ENCODE results near the gene SDK1.

Gene SDK1

DNA sequence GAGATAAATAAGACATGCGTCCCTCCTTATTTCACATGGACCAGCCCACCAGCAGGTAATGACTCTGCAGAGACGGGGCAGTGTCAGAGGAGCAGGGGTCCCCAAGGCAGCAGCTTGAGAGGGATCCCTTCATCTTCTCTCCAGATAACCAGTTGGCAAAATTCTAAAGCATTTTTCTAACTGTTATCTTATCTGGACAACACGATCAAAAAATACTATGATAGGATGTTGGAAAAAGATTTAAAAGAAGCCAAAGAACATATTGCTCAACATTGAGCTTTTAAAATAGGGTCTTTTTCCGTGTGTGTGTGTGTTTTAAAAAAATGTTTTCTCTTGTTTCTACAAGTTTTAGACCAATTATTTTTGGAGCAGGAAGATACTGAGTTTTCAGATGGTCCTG is 641.2 kb downstream of the SDK1 start:
- peaks cover 0 to 4% of the 10 kb centered on the region in 2 experiments for H3K36me3 ChIP-seq (ENCODE audit: control insufficient read depth in 1 of 2, insufficient read depth in 2 of 2, low read length in 2 of 2)
- H4K8ac ChIP-seq (ENCODE audit: low read depth, low read length) = no peak overlapping the region
- no peak overlapping the region for H2BK12ac ChIP-seq (ENCODE audit: low read length)
- peak in 1 of 2 donors; percentile 27 for DNase-seq
- no peak overlapping the region for H3K18ac ChIP-seq (ENCODE audit: low read length)
- H3K9ac ChIP-seq (ENCODE audit: low read length) = no peak overlapping the region
- no peaks in the 10 kb centered on the region for H3K79me1 ChIP-seq (ENCODE audit: low read length)
- no peak overlapping the region for H3K4me3 ChIP-seq (ENCODE audit: low read depth, low read length)
- H4K91ac ChIP-seq (ENCODE audit: low read depth, low read length) = no peak overlapping the region
- H2BK120ac ChIP-seq (ENCODE audit: insufficient read depth, low read length, poor library complexity) = no peak overlapping the region
- H3K27me3 ChIP-seq (ENCODE audit: insufficient read depth, low read length) = no peaks in the 10 kb centered on the region
- H2AFZ ChIP-seq (ENCODE audit: insufficient read depth, low read length, poor library complexity) = no peak overlapping the region
- no peak overlapping the region for H3K23ac ChIP-seq (ENCODE audit: low read length)
- no peaks in the 10 kb centered on the region for H3K79me2 ChIP-seq (ENCODE audit: control insufficient read depth, insufficient read depth, low read length, poor library complexity)
- no peak overlapping the region for H3K4me2 ChIP-seq (ENCODE audit: low read length)
- no peak overlapping the region for H3K14ac ChIP-seq (ENCODE audit: low read length)
- H4K12ac ChIP-seq (ENCODE audit: low read depth, low read length) = no peak overlapping the region
- H2AK5ac ChIP-seq (ENCODE audit: low read length) = no peak overlapping the region
- no CpG with 5 or more reads among the region's 4 CpGs for WGBS (ENCODE audit: extremely low coverage, insufficient coverage, insufficient read length)
- H3K27ac ChIP-seq (ENCODE audit: low read depth, low read length) = no peak overlapping the region
- no peak overlapping the region for H2BK5ac ChIP-seq (ENCODE audit: low read depth, low read length, poor library complexity)
- peaks cover 0 to 5% of the 10 kb centered on the region in 2 experiments for H3K4me1 ChIP-seq (ENCODE audit: control insufficient read depth in 1 of 2, insufficient read depth in 2 of 2, low read length in 2 of 2)
- H3K9me3 ChIP-seq (ENCODE audit: insufficient read depth, low read depth, low read length) = peaks cover 2% of the 10 kb centered on the region
- no peak overlapping the region for H3K4ac ChIP-seq (ENCODE audit: low read depth, low read length)

DNA sequence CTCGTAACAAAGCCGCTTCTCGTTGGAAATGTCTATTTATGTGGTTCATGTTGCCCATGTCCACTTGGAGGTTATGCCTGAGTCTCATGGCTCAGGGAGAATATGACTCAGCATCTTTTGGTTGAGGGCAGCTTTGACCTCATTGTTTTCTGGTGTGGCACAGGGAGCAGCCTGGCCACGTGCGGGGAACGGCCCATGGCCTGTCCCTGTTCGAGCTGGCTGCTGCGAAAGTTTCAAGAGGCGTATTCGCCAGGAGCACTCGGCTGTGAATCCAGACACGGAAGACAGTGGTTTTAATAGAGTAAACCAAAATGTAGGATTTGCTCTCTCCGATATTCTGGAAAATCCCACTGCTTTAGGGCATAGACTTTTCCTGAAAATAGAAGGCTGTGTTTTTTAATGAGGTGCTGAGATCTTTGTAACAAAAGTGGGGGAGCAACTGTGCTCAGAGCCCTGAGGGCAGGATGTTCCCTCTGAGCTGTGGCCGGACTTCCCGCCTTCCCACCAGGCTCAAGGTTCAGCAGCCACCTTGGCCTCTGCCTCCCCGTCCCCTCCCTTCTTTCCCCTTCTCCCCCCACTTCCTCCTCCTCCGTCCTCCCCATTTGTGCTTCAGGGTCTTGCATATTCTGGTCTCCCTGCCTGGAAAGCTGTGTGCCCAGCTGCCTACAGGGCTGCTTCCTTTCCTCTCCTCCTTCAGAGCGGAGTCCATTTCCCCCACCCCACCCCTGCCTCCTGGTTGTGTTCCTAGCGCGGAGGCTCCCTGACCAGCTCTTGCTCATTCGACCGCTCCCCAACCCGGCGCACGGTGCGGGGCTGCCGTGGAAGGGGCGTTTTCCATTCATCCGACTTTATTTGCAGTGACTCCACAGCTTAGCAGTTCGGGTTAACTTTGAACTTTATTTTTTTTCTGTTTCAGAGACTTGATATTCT is 642.0 kb downstream of the SDK1 start:
- Histone ChIP-seq H3K4me1 (ENCODE audit: control insufficient read depth in 1 of 2, insufficient read depth in 2 of 2, low read length in 2 of 2) (peaks cover 0 to 5% of the 10 kb centered on the region in 2 experiments), H3K23ac (ENCODE audit: low read length) (no peak overlapping the region), H2BK12ac (ENCODE audit: low read length) (no peak overlapping the region), H3K18ac (ENCODE audit: low read length) (no peak overlapping the region), H3K9ac (ENCODE audit: low read length) (no peak overlapping the region), H2AK5ac (ENCODE audit: low read length) (no peak overlapping the region), H3K79me1 (ENCODE audit: low read length) (no peaks in the 10 kb centered on the region), H3K4me3 (ENCODE audit: low read depth, low read length) (no peak overlapping the region), H3K36me3 (ENCODE audit: control insufficient read depth in 1 of 2, insufficient read depth in 2 of 2, low read length in 2 of 2) (peaks cover 0 to 4% of the 10 kb centered on the region in 2 experiments), H3K27ac (ENCODE audit: low read depth, low read length) (no peak overlapping the region), H4K8ac (ENCODE audit: low read depth, low read length) (no peak overlapping the region), H3K27me3 (ENCODE audit: insufficient read depth, low read length) (no peaks in the 10 kb centered on the region), H2BK5ac (ENCODE audit: low read depth, low read length, poor library complexity) (no peak overlapping the region), H3K9me3 (ENCODE audit: insufficient read depth, low read depth, low read length) (peaks cover 2% of the 10 kb centered on the region), H2AFZ (ENCODE audit: insufficient read depth, low read length, poor library complexity) (no peak overlapping the region), H3K14ac (ENCODE audit: low read length) (no peak overlapping the region), H2BK120ac (ENCODE audit: insufficient read depth, low read length, poor library complexity) (no peak overlapping the region), H4K91ac (ENCODE audit: low read depth, low read length) (no peak overlapping the region), H4K12ac (ENCODE audit: low read depth, low read length) (no peak overlapping the region), H3K79me2 (ENCODE audit: control insufficient read depth, insufficient read depth, low read length, poor library complexity) (no peaks in the 10 kb centered on the region), H3K4me2 (ENCODE audit: low read length) (no peak overlapping the region), H3K4ac (ENCODE audit: low read depth, low read length) (no peak overlapping the region)
- DNase-seq = no peak
- WGBS (ENCODE audit: extremely low coverage, insufficient coverage, insufficient read length) = no CpG with 5 or more reads among the region's 30 CpGs

DNA sequence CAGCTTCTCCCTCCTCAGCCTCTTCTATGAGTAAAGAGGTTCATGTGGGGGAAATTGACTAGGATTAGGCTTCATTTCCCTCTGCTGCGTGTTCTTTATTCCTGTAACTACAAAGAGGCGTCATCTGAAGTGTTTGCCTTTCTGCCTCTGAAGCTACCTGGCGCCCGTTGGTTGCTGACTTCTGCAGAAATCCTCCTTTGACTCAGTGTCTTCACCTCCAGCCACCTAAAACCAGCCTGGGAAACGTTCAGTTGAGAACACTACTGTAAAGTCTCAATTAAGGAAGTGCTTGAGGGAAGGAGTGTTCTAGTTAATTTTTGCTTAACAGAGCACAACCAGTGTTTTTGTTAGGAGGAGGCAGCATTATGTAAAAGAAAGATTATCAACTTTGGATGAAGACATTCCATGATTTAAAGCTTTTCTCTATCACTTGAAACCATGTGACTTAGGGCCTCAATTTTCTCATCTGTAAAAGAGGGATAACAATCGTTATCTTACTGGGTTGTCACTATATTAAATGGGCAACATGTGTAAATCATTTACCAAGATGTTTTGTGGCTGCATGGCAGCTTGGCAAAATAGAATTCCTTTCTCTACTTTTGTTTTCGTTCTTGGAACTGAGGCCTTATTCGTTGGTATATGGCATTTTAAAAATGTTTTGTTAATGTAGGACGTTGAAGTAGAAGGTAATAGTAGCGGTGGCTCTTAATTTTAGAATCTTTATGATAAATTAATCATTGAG is 642.9 kb downstream of the SDK1 start:
- no peak for DNase-seq
- Histone ChIP-seq H3K9me3 (ENCODE audit: insufficient read depth, low read depth, low read length) (peaks cover 2% of the 10 kb centered on the region), H3K27me3 (ENCODE audit: insufficient read depth, low read length) (no peaks in the 10 kb centered on the region)

DNA sequence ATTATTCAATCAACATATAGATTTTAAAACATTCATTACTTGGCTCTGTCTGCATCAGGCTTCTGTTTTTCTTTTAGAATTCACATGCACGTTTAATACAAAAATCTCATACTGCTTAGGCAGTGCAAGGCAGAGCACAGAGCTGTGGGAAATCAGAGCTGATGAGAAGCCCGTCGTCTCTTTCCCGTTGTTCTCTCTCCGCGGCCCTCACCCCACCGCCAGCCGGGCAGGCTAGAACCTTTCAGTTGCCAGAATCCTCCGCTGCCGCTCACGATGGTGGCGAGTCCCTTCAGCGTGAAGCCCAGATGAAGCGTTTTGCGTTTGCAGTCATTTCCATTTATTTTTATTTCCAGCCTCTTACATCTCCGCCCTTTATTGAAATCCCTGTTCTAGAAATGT is 648.2 kb downstream of the SDK1 start:
- Histone ChIP-seq H4K91ac (ENCODE audit: low read depth, low read length) (no peak overlapping the region), H3K4ac (ENCODE audit: low read depth, low read length) (no peak overlapping the region), H3K4me3 (ENCODE audit: low read depth, low read length) (no peak overlapping the region), H3K4me2 (ENCODE audit: low read length) (no peak overlapping the region), H2AFZ (ENCODE audit: insufficient read depth, low read length, poor library complexity) (no peak overlapping the region), H3K27ac (ENCODE audit: low read depth, low read length) (no peak overlapping the region), H3K23ac (ENCODE audit: low read length) (no peak overlapping the region), H3K79me2 (ENCODE audit: control insufficient read depth, insufficient read depth, low read length, poor library complexity) (no peaks in the 10 kb centered on the region), H3K18ac (ENCODE audit: low read length) (no peak overlapping the region), H3K27me3 (ENCODE audit: insufficient read depth, low read length) (no peaks in the 10 kb centered on the region), H4K8ac (ENCODE audit: low read depth, low read length) (no peak overlapping the region), H2BK12ac (ENCODE audit: low read length) (no peak overlapping the region), H2BK120ac (ENCODE audit: insufficient read depth, low read length, poor library complexity) (no peak overlapping the region), H3K14ac (ENCODE audit: low read length) (no peak overlapping the region), H3K79me1 (ENCODE audit: low read length) (no peaks in the 10 kb centered on the region), H2AK5ac (ENCODE audit: low read length) (no peak overlapping the region), H4K12ac (ENCODE audit: low read depth, low read length) (no peak overlapping the region), H3K4me1 (ENCODE audit: control insufficient read depth in 1 of 2, insufficient read depth in 2 of 2, low read length in 2 of 2) (peaks cover 3 to 5% of the 10 kb centered on the region in 2 experiments), H3K9ac (ENCODE audit: low read length) (no peak overlapping the region), H3K36me3 (ENCODE audit: control insufficient read depth in 1 of 2, insufficient read depth in 2 of 2, low read length in 2 of 2) (peaks cover 9 to 12% of the 10 kb centered on the region in 2 experiments), H2BK5ac (ENCODE audit: low read depth, low read length, poor library complexity) (no peak overlapping the region), H3K9me3 (ENCODE audit: insufficient read depth, low read depth, low read length) (no peaks in the 10 kb centered on the region)
- no CpG with 5 or more reads among the region's 16 CpGs for WGBS (ENCODE audit: extremely low coverage, insufficient coverage, insufficient read length)
- DNase-seq = no peak

More for the DNA sequence above, 642.9 kb downstream of the SDK1 start:
- no peak overlapping the region for H2BK120ac ChIP-seq (ENCODE audit: insufficient read depth, low read length, poor library complexity)
- H3K18ac ChIP-seq (ENCODE audit: low read length) = no peak overlapping the region
- no peak overlapping the region for H3K4ac ChIP-seq (ENCODE audit: low read depth, low read length)
- H2AFZ ChIP-seq (ENCODE audit: insufficient read depth, low read length, poor library complexity) = no peak overlapping the region
- no peak overlapping the region for H2BK12ac ChIP-seq (ENCODE audit: low read length)
- H3K14ac ChIP-seq (ENCODE audit: low read length) = no peak overlapping the region
- H3K4me3 ChIP-seq (ENCODE audit: low read depth, low read length) = no peak overlapping the region
- no peak overlapping the region for H2AK5ac ChIP-seq (ENCODE audit: low read length)
- H3K79me2 ChIP-seq (ENCODE audit: control insufficient read depth, insufficient read depth, low read length, poor library complexity) = no peaks in the 10 kb centered on the region
- H3K36me3 ChIP-seq (ENCODE audit: control insufficient read depth in 1 of 2, insufficient read depth in 2 of 2, low read length in 2 of 2) = peaks cover 0 to 4% of the 10 kb centered on the region in 2 experiments
- no peak overlapping the region for H3K9ac ChIP-seq (ENCODE audit: low read length)
- H4K12ac ChIP-seq (ENCODE audit: low read depth, low read length) = no peak overlapping the region
- 100% methylated on average over 2 of the region's 10 CpGs for WGBS (ENCODE audit: extremely low coverage, insufficient coverage, insufficient read length)
- H3K23ac ChIP-seq (ENCODE audit: low read length) = no peak overlapping the region
- no peak overlapping the region for H3K4me2 ChIP-seq (ENCODE audit: low read length)
- H2BK5ac ChIP-seq (ENCODE audit: low read depth, low read length, poor library complexity) = no peak overlapping the region
- H4K8ac ChIP-seq (ENCODE audit: low read depth, low read length) = no peak overlapping the region
- H3K27ac ChIP-seq (ENCODE audit: low read depth, low read length) = no peak overlapping the region
- H3K79me1 ChIP-seq (ENCODE audit: low read length) = no peaks in the 10 kb centered on the region
- no peak overlapping the region for H4K91ac ChIP-seq (ENCODE audit: low read depth, low read length)
- H3K4me1 ChIP-seq (ENCODE audit: control insufficient read depth in 1 of 2, insufficient read depth in 2 of 2, low read length in 2 of 2) = peaks cover 3 to 10% of the 10 kb centered on the region in 2 experiments

Data from trophoblast cell (in vitro differentiated cells and primary cell).